Stimulated activated CD8-positive, alpha-beta memory T cell treated with anti-CD3 and anti-CD28 coated beads, Interleukin-4, amount 100 ng/mL, for 24 hours (primary cell): ENCODE data around the gene ACTR3C.
"Not testable (repeated sequence)": the region's sequence is repeated elsewhere in the genome, so short reads cannot be mapped to it uniquely, and the experiment has no call there.

ENCODE experiments used
- DNase-seq: peaks from one replicate; pipeline ENCODE4 v3.0.0-alpha.2; 2020; ENCODE audit warnings: low read depth

Gene ACTR3C

GRCh38 chr7:150281681-150282403 lies 41.5 kb downstream of the ACTR3C start:
- not testable (repeated sequence) for DNase-seq

DNA sequence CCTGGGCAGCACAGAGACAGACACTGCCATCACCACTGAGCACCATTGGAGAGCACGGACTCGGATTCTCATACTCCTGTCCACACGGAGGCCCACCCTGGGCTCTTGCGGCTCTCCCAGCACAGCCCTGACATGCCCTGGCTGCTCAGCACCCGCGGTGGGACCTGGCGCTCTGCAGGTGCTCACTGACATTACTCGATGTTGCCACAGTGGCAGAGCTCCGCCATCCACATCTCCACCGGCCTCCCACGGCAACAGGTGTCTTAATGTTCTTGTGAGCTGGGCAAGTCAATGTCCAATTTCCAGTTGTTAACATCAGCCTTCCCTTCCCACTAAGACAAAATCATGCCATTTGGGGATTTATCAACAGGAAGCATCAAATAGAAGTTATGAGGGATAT lies 45.0 kb downstream of the ACTR3C start:
- DNase-seq = not testable (repeated sequence)

GRCh38 chr7:150276132-150276695 lies 47.1 kb downstream of the ACTR3C start:
- DNase-seq = not testable (repeated sequence)

GRCh38 chr7:150271898-150272297 lies 51.4 kb downstream of the ACTR3C start:
- DNase-seq = not testable (repeated sequence)

- not testable (repeated sequence) for DNase-seq
These were observed 53.1 kb downstream of the ACTR3C start for GRCh38 chr7:150270101-150270824.

- DNase-seq = not testable (repeated sequence)
These were observed 54.5 kb downstream of the ACTR3C start for GRCh38 chr7:150268798-150269197.

GRCh38 chr7:150268287-150268686 lies 55.1 kb downstream of the ACTR3C start:
- not testable (repeated sequence) for DNase-seq

GRCh38 chr7:150266953-150267665 lies 56.2 kb downstream of the ACTR3C start:
- DNase-seq = not testable (repeated sequence)

DNA sequence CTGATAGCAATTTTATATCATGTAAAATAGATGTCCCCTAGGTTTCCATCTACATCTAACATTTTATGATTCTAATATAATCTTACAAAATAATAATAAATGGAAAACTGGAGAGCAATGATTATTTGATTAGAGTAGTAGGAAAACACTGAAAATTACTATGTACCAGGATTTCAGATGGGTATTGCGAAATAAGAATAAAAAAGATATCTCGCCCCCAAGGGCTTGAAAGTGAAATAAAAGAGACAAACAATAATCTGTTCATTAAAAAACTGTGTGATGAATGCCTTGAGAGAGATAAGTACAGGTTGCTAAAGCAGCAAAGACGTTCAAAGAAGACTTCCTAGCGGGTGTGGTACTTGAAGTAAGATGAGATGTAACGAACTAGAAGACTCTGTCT lies 60.7 kb downstream of the ACTR3C start:
- not testable (repeated sequence) for DNase-seq

GRCh38 chr7:150247745-150248144 lies 75.6 kb downstream of the ACTR3C start:
- DNase-seq = not testable (repeated sequence)

DNA sequence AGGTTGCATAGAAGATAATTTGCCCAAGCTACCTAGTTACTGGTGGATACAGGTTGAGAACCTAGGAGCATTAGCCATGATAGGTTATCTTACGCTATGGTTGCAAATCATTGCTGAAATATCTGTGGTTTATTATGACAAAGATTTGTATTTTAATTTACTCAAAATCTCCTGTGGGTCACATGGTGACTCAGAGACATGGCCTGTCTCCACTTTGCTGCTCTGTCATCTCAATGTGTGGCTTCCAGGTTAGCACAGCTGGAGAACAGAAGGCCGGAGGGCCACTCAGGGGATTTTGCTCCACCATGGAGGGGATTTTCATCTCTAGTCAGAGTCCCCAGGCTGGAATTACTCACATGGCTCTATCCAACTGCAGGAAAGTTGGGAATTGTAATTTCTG lies 78.1 kb downstream of the ACTR3C start:
- DNase-seq = not testable (repeated sequence)

GRCh38 chr7:150242935-150243334 lies 80.4 kb downstream of the ACTR3C start:
- not testable (repeated sequence) for DNase-seq

- DNase-seq = not testable (repeated sequence)
These were observed 97.9 kb downstream of the ACTR3C start for GRCh38 chr7:150225444-150225843.

GRCh38 chr7:150222083-150222972 lies 101.0 kb downstream of the ACTR3C start:
- not testable (repeated sequence) for DNase-seq

GRCh38 chr7:150220673-150221181 lies 102.6 kb downstream of the ACTR3C start:
- not testable (repeated sequence) for DNase-seq

- DNase-seq = not testable (repeated sequence)
These were observed 103.2 kb downstream of the ACTR3C start for GRCh38 chr7:150219941-150220658.

- not testable (repeated sequence) for DNase-seq
These were observed 116.5 kb downstream of the ACTR3C start for GRCh38 chr7:150206848-150207247.

- DNase-seq = not testable (repeated sequence)
These were observed 117.5 kb downstream of the ACTR3C start for GRCh38 chr7:150205866-150206265.

DNA sequence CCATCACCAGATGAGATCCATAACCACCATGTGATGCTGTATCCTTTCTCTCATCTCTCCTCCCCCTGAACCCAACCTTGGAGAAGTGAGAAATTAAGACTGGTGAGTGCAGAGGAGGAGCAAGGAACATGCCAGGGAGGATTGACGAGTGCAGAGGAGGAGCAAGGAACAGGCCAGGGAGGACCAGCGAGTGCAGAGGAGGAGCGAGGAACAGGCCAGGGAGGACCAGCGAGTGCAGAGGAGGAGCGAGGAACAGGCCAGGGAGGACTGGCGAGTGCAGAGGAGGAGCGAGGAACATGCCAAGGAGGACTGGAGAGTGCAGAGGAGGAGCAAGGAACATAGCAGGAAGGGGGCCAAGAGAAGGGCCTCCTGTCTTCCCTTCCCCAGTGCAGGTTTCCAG lies 118.8 kb downstream of the ACTR3C start:
- DNase-seq = not testable (repeated sequence)

DNA sequence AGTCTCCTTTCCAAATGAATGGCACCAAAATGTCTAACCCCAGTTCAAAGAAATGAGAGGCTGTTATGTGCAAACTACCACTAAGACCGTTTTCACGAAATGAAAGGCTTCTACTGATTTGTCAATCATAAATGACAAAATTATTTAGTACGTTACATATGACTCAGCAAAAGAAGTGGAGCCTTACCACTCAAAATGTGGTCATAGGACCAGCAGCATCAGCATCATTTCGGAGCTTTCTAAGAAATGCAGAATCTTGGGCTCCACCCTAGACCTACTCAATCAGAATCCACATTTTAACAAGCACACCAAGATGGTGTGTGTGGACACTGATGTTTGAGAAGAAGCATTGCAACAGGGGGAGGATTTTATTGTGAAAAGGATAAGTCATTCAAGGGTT lies 120.5 kb downstream of the ACTR3C start:
- not testable (repeated sequence) for DNase-seq
